K562 (cell line): ENCODE results near the gene AFDN. TPM values are rescaled to one million over a fixed set of nuclear protein-coding genes. Genes with fewer than 3 reads are reported as not detected.

Experiments
- ATAC-seq: fragments of 200-7000 bp; cut with Tn5 transposase; 3 replicates; pipeline ENCODE4 v1.9.1; 2020; ENCODE audit warnings: moderate library complexity
- BruUV-seq: library from RNA; stranded (reverse); fragments of 400-500 nt; replicated peaks from 2 replicates; lab custom pipeline; 2021; lab: Mats Ljungman, UMichigan
- CTCF ChIA-PET: fragments of 300-600 bp; formaldehyde crosslinking; extraction: SDS; loops from one replicate; lab custom pipeline; 2021; ENCODE audit warnings: low intra/inter-chr PET ratio; lab: Yijun Ruan, JAX
- POLR2A ChIA-PET: fragments of 300-600, 350-650 bp; sonication (Branson Sonifier 250); formaldehyde crosslinking; extraction: SDS; loops from one replicate; lab custom pipeline; 2021; ENCODE audit warnings: antibody characterized with exemption, inconsistent platforms; lab: Yijun Ruan, JAX
- DNase-seq, 4 experiments: peaks; one replicate each; pipeline versions ENCODE4 v3.0.0 to v3.0.0-alpha.2; 2011 to 2018; ENCODE audit warnings: low spot score in 3 of 4, mixed read lengths in 3 of 4; ENCODE audit errors: extremely low read depth in 1 of 4
- FAIRE-seq: peaks from 2 replicates; lab custom pipeline; 2011; peaks lifted over from hg19 to GRCh38; lab: Jason Lieb, UNC
- H2AFZ ChIP-seq: 2 replicates; pipeline ENCODE4 v1.6.0; 2011; ENCODE audit warnings: low read depth, low read length, control low read depth, inconsistent platforms
- H3K27ac ChIP-seq: fragments of 200-600 bp; 3 replicates; pipeline ENCODE4 v1.8.0; 2011; ENCODE audit warnings: low read depth, mild to moderate bottlenecking, control low read depth, inconsistent platforms, low read length, moderate library complexity, mixed read lengths; ENCODE audit errors: extremely low read depth
- H3K27me3 ChIP-seq, 2 experiments: fragments of 300-600 bp in 1 of 2; 2 replicates in 1 of 2; 3 replicates in 1 of 2; pipeline versions ENCODE4 v1.6.0 to v1.8.0; 2011; ENCODE audit warnings: inconsistent platforms in 2 of 2, low read length in 2 of 2, mild to moderate bottlenecking in 1 of 2, mixed read lengths in 1 of 2, moderate library complexity in 1 of 2; ENCODE audit not compliant: control insufficient read depth in 2 of 2, insufficient read depth in 2 of 2
- H3K36me3 ChIP-seq: fragments of 300-600 bp; 3 replicates; pipeline ENCODE4 v1.8.0; 2011; ENCODE audit warnings: mild to moderate bottlenecking, low read length, inconsistent platforms; ENCODE audit not compliant: control insufficient read depth, insufficient read depth
- H3K4me1 ChIP-seq, 2 experiments: fragments of 200-600 bp in 1 of 2; replicated peaks in 1 of 2; 2 replicates in 1 of 2; 3 replicates in 1 of 2; pipeline versions ENCODE4 v1.5.1 to v1.8.0; 2011; ENCODE audit warnings: inconsistent platforms in 2 of 2, low read length in 2 of 2, mild to moderate bottlenecking in 1 of 2, mixed read lengths in 1 of 2, moderate library complexity in 1 of 2; ENCODE audit not compliant: control insufficient read depth in 2 of 2, insufficient read depth in 2 of 2
- H3K4me2 ChIP-seq: 2 replicates; pipeline ENCODE4 v1.6.1; 2011; ENCODE audit warnings: low read length, control low read depth, inconsistent platforms, mixed read lengths; ENCODE audit not compliant: insufficient read depth
- H3K4me3 ChIP-seq: fragments of 200-600 bp; sonication (generic), shearing (Covaris generic); 2 replicates; pipeline ENCODE4 v1.5.1; 2016; ENCODE audit warnings: control low read depth, inconsistent platforms
- H3K79me2 ChIP-seq: fragments of 200-600 bp; 3 replicates; pipeline ENCODE4 v1.8.0; 2011; ENCODE audit warnings: low read length, inconsistent platforms; ENCODE audit not compliant: control insufficient read depth, insufficient read depth
- H3K9ac ChIP-seq, 2 experiments: 2 replicates each; pipeline versions ENCODE4 v1.6.0 to v1.6.1; 2011; ENCODE audit warnings: low read depth in 2 of 2, low read length in 2 of 2, control low read depth in 1 of 2, inconsistent platforms in 1 of 2, mild to moderate bottlenecking in 1 of 2, mixed read lengths in 1 of 2; ENCODE audit not compliant: insufficient read depth in 1 of 2
- H3K9me1 ChIP-seq: one replicate; pipeline ENCODE4 v1.6.0; 2011; ENCODE audit warnings: inconsistent platforms, mild to moderate bottlenecking, low read length, moderate library complexity; ENCODE audit not compliant: control insufficient read depth, insufficient read depth
- H3K9me3 ChIP-seq: replicated peaks from 2 replicates; pipeline ENCODE4 v1.5.1; 2011; ENCODE audit warnings: low read depth, low read length, inconsistent platforms; ENCODE audit not compliant: control insufficient read depth, insufficient read depth
- H4K20me1 ChIP-seq: replicated peaks from 2 replicates; pipeline ENCODE4 v1.6.1; 2011; ENCODE audit warnings: low read length, inconsistent platforms, mixed read lengths; ENCODE audit not compliant: control insufficient read depth, insufficient read depth
- ARID1B ChIP-seq: fragments of 450-650 bp; IDR thresholded peaks from 2 replicates; pipeline ENCODE4 v1.6.1; 2016; ENCODE audit warnings: antibody characterized with exemption, mild to moderate bottlenecking, inconsistent platforms
- CBX1 ChIP-seq: sonication (generic); IDR thresholded peaks from 2 replicates; pipeline ENCODE4 v1.6.1; 2016; ENCODE audit warnings: antibody characterized with exemption, low read depth, mild to moderate bottlenecking
- CREB5 ChIP-seq: fragments of 250-450 bp; sonication (Bioruptor Pico); IDR thresholded peaks from 2 replicates; pipeline ENCODE4 v1.5.0; 2020; ENCODE audit warnings: mild to moderate bottlenecking
- CXXC5 ChIP-seq: fragments of 250-450 bp; sonication (Bioruptor Pico); IDR thresholded peaks from 2 replicates; pipeline ENCODE4 v1.8.0; 2022; ENCODE audit warnings: inconsistent platforms, mild to moderate bottlenecking, moderate library complexity
- DDX20 ChIP-seq: fragments of 450-650 bp; IDR thresholded peaks from 2 replicates; pipeline ENCODE4 v1.6.1; 2016; ENCODE audit warnings: missing genetic modification characterization, low read depth, mild to moderate bottlenecking, missing compliant biosample characterization, moderate library complexity
- EGR1 ChIP-seq: fragments of 450-650 bp; conservative IDR thresholded peaks from 2 replicates; pipeline ENCODE4 v1.6.1; 2017; ENCODE audit warnings: mild to moderate bottlenecking
- NFXL1 ChIP-seq: fragments of 450-650 bp; formaldehyde crosslinking; IDR thresholded peaks from 2 replicates; pipeline ENCODE4 v1.4.0; 2021; ENCODE audit warnings: mild to moderate bottlenecking
- RBM39 ChIP-seq: fragments of 200-400 bp; formaldehyde crosslinking; optimal IDR thresholded peaks from 2 replicates; pipeline ENCODE3; 2018; ENCODE audit warnings: low read depth, low read length
- SAFB ChIP-seq: fragments of 200-400 bp; formaldehyde crosslinking; IDR thresholded peaks from 2 replicates; pipeline ENCODE4 v1.6.1; 2017; ENCODE audit warnings: low read depth, low read length, borderline replicate concordance
- SNAPC5 ChIP-seq: fragments of 250-450 bp; sonication (Bioruptor Pico); IDR thresholded peaks from 2 replicates; pipeline ENCODE4 v1.8.0; 2021; ENCODE audit warnings: moderate library complexity, mild to moderate bottlenecking, inconsistent platforms
- SRF ChIP-seq, 2 experiments: fragments of 250-450, 450-650 bp in 1 of 2; sonication (Bioruptor Pico) in 1 of 2; sonication (generic) in 1 of 2; formaldehyde crosslinking; IDR thresholded peaks; 2 replicates each; pipeline versions ENCODE4 v1.5.0 to v1.5.1; 2020 to 2022; ENCODE audit warnings: mild to moderate bottlenecking in 1 of 2, missing genetic modification reagents in 1 of 2
- ZBTB5 ChIP-seq: fragments of 450-650 bp; IDR thresholded peaks from 2 replicates; pipeline ENCODE4 v1.6.1; 2017; ENCODE audit warnings: antibody characterized with exemption
- ZNF354B ChIP-seq: fragments of 250-450 bp; sonication (Bioruptor Pico); IDR thresholded peaks from 2 replicates; pipeline ENCODE4 v1.4.0; 2020
- ZZZ3 ChIP-seq: fragments of 450-650 bp; IDR thresholded peaks from 2 replicates; pipeline ENCODE4 v1.6.1; 2016; ENCODE audit warnings: antibody characterized with exemption, mild to moderate bottlenecking, moderate library complexity
- WGBS: fragments of 100-300 bp; shearing (Covaris generic); methylation state at CpG from one replicate; pipeline ENCODE4 v1.1.6; 2016; ENCODE audit warnings: low coverage, mixed read lengths; ENCODE audit not compliant: insufficient coverage; ENCODE audit errors: missing lambda C conversion rate; 5-methylcytosine and 5-hydroxymethylcytosine counted together
- in situ Hi-C: fragments of 300-500 bp; cut with MboI; formaldehyde crosslinking; loops from 4 replicates; pipeline ENCODE4 v1.15.0; 2018; ENCODE audit warnings: inconsistent platforms, mixed read lengths
- intact Hi-C: fragments of 100-400 bp; cut with micrococcal nuclease; formaldehyde crosslinking; loops from 2 replicates; pipeline ENCODE4 v1.14.2; 2022
- polyA plus RNA-seq, 8 experiments: library from polyadenylated mRNA; depleted of rRNA in 4 of 8; stranded (reverse) in 5 of 8; unstranded in 3 of 8; fragments of >200 nt; fragmentation: Nextera tagmentation in 2 of 8; fragmentation: Illumina TruSeq in 1 of 8; extraction: Ambion mirVana in 2 of 8; extraction: Trizol in 1 of 8; gene quantifications; 2 replicates each; pipeline versions ENCODE4 v1.2.1 to v1.2.3, GENCODE V29; 2011 to 2014; ENCODE audit warnings: inconsistent platforms in 1 of 8, missing spikeins in 1 of 8
- total RNA-seq, 7 experiments: library from RNA; depleted of rRNA in 6 of 7; stranded (reverse); fragments of >200 nt in 6 of 7; fragmentation: Illumina TruSeq in 2 of 7; extraction: Trizol in 2 of 7; gene quantifications; 2 replicates each; pipeline versions ENCODE4 v1.2.1 to v1.2.3, GENCODE V29; 2011 to 2021; ENCODE audit warnings: low replicate concordance in 1 of 7
- TF ChIP-seq, protein P1 (sequence below): fragments of 450-650 bp; IDR thresholded peaks from 2 replicates; pipeline ENCODE4 v1.6.1; 2016; ENCODE audit warnings: antibody characterized with exemption

AFDN gene
- total and polyA plus RNA-seq, 9 of the 15 experiments (the other 6 are each of a cell fraction or from before 2014, with no cell fraction given): 7.2 to 129 (median 105) TPM

DNA sequence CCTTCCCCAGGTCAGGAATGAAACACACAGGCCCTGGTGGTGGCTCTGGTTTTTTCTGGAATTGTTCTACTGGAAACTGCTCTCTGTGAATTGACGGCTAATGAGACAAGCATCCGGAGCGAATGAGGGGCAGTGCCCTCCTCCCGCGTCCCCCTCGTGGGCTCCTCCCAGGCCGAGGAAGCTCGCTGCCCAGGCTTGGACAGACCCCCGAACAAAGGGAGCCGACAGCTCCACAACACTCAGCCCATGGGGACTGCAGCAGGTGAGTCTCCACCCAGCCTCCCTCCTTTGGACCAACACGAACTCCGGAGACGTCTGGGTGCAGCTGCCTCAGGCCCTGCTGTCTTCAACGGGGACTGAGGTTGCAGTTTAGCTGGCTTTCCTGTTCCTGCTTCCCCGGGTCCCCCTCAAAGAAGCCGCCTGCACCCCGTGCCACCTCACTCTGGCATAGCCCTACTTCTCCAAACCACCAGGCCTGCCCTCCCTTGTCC, 31.3 kb upstream of the AFDN start:
- POLR2A ChIA-PET: interaction anchor here (1.0 kb wide), 1 partner anchor 13 kb away, joined by 3 read pairs; no protein-coding TSS in a partner anchor
- in situ Hi-C loops: no loop called here
- Histone ChIP-seq H3K79me2 (no peaks in the 10 kb centered on the region), H3K36me3 (no peaks in the 10 kb centered on the region), H3K4me2 (no peak overlapping the region), H3K4me1 (peaks cover 0 to 26% of the 10 kb centered on the region in 2 experiments; a peak in 3 of 5 replicates), H4K20me1 (no peaks in the 10 kb centered on the region; the same call in 1 of the 2 replicates), H2AFZ (no peak overlapping the region), H3K9ac (no peak overlapping the region), H3K4me3 (no peak overlapping the region), H3K27ac (no peak overlapping the region), H3K9me1 (no peaks in the 10 kb centered on the region), H3K9me3 (no peaks in the 10 kb centered on the region), H3K27me3 (peaks cover 65 to 78% of the 10 kb centered on the region in 2 experiments)
- no peak for DNase-seq
- no peak for ATAC-seq
- intact Hi-C loops: no loop called here
- no TSS peak for BruUV-seq
- 8% methylated on average over 17 of the region's 17 CpGs for WGBS
- FAIRE-seq: no peak
- CTCF ChIA-PET: no interaction called here
- TF ChIP-seq ZBTB5 (no peak), SAFB (no peak), ZNF354B (CRISPR knock-in tag) (no peak), NFXL1 (CRISPR knock-in tag) (no peak), SNAPC5 (no peak), CBX1 (no peak), DDX20 (no peak), SRF (CRISPR knock-in tag; IDR thresholded peaks at IDR 0.05) (no peak), EGR1 (no peak), ZZZ3 (no peak), RBM39 (no peak), CXXC5 (CRISPR knock-in tag) (no peak), ARID1B (no peak), CREB5 (no peak)
- TF ChIP-seq, protein P1, sequence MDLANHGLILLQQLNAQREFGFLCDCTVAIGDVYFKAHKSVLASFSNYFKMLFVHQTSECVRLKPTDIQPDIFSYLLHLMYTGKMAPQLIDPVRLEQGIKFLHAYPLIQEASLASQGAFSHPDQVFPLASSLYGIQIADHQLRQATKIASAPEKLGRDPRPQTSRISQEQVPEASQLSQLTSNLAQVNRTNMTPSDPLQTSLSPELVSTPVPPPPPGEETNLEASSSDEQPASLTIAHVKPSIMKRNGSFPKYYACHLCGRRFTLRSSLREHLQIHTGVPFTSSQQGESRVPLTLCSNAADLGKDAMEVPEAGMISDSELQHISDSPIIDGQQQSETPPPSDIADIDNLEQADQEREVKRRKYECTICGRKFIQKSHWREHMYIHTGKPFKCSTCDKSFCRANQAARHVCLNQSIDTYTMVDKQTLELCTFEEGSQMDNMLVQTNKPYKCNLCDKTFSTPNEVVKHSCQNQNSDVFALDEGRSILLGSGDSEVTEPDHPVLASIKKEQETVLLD: no peak
